ENCODE results near the gene AFP.

The AFP gene

DNA sequence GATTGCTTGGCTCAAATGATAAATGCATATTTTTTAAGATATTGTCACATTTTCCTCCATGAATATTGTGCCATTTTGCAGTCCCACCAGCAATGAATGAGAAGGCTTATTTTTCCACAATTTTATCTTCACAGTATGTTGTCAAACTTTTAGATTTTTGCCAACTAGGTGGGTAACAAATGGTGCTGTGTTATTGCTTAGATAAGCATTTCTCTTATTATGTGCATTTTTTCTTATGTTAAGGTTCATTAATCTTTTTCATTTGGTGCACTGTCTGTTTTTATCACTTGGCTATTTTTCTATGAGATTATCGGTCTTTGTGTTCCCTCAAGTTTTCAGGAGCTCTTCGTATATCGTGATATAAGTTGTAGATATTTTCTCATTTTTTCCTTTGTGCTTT, 32.1 kb downstream of the AFP start:
- DNase-seq: no peak

DNA sequence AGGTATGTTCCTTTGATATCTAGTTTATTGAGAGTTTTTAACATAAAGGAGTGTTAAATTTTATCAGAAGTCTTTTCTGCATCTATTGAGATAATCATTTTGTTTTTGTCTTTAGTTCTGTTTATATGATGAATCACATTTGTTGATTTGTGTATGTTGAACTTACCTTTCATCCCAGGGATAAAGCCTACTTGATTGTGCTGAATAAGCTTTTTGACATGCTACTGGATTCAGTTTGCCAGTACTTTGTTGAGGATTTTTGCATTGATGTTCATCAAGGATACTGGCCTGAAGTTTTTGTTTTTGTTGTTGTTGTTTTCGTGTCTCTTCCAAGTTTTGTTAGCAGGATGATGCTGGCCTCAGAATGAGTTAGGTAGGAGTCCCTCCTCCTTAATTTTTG, 34.7 kb downstream of the AFP start:
- no peak for DNase-seq

DNA sequence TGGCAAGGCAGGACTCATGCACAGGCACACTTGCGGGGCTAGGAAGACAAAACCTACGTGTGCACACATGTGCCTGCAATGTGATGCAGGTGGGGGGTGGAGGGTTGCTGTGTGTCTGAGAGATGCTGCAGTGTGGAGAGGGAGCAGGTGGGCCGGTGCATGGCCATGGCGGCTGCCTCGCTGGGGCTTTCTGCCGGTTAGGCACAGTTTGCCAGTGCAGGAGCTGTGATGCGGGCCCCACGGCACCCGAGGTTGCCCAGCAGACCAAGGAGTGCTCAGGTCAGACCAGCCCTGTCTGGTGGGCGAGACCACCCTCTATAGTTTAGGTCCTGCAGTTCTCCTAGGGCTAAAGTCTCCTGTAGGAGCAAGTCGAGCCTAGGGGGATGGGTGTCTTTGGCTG, 41.2 kb downstream of the AFP start:
- no peak for DNase-seq

DNA sequence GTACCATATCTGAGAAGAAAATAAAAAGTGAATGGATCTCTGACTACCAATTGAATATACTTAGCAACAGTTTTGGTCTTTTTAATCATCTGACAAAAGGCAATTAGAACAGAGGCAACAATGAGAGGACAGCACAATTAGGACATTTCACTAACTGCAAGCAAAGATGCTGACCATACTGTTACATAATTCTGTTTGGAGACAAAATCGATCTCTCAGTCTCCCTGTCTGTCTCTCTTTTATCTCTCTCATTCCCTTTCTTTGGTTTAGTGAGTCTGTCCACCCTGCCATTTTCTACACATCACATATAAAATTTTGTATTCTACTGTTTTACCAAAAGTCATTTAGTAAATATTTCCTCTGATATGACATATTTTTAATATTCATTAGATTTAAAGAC, 43.3 kb downstream of the AFP start:
- DNase-seq: no peak

DNA sequence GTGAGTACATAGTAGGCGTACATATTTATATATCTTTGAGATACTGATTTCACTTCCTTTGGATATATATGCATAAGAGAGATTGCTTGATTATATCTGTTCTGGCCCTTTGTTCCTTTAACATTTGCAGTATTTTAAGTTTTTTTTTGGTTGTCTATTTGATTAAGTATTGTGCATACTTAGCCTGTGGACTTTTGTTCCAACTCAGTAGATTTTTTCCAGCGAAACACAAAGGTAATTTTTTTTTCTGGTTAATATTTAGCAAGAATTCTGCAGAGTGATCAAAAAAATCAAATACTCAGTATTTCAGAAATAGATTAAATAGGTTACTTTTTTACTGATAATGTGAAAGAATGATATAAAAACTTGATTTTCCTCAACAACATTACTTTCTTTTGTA, 45.3 kb downstream of the AFP start, which contains the start of gene AFM:
AFM (plus strand) TSS at position 388 of the 400 bp plus-strand sequence. CDS start 31 bp downstream, outside the sequence.
- no peak for DNase-seq

DNA sequence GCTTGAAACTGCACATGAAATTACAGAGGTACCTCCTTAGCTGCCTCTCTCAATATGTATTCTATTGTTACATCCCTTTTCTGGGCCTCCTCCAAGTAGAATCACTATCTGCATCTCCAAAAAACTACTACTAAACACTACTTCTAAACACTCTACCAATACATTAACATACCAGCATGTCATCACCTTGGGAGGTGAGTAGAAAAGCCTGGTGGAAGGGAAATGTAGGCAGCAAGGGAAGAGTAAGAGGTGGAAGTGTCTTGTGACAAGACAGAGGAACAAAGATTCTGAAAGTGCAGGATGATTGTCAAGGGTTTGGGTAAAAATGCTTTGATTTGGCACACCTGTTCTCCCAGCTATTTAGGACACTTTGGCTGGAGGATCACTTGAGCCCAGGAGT, 49.1 kb downstream of the AFP start:
- DNase-seq: no peak

DNA sequence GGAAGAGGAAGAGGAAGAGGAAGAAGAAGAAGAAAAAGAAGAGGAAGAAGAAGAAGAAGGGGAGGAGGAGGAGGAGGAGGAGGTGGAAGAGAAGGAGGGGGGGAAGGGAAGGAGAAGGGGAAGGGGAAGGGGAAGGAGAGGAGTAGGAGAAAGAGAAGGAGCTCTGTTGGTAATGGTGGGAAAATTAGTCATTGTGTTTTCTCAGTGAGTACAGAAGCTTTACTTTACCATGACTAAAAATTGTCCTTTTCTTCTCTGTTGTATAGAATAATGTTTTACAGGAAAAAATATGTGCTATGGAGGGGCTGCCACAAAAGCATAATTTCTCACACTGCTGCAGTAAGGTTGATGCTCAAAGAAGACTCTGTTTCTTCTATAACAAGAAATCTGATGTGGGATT, 49.6 kb downstream of the AFP start:
- DNase-seq: no peak

DNA sequence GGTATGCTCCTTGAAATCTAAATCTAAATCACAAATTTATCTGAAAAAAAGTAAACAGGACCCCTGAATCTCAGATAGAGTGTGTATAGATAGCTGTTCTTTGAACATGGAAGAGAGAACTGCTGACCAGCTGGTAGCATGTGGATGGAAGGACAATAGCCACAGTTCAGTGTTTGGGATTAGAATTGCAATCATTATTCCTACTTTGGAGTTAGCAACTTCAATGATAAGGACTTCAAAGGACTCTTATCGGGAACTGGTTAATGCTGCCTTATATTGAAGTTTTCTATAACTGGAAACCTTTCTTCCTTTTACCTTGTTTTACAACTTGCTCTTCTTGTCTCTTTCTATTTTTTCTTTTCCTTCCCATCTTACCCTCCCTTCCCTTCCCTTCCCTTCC, 50.5 kb downstream of the AFP start:
- DNase-seq: no peak

DNA sequence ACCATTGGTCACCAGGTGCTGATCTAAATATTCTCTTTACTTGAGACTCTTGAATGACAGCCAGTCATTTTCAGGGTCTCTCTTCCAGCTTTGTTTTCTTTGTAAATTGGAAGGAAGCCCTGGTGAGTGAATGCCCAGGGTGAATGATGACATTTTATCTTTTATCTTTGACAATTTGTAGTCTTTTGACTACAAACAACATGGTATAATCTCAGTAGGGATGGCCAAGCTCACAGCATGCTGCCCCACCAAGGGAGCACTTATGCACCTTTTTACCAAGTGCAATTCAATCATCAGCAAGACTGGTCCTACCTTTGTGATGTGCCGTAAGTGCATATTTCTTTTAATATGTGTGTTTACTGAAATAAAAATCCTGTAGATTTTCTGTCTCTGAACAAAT, 51.2 kb downstream of the AFP start:
- no peak for DNase-seq

DNA sequence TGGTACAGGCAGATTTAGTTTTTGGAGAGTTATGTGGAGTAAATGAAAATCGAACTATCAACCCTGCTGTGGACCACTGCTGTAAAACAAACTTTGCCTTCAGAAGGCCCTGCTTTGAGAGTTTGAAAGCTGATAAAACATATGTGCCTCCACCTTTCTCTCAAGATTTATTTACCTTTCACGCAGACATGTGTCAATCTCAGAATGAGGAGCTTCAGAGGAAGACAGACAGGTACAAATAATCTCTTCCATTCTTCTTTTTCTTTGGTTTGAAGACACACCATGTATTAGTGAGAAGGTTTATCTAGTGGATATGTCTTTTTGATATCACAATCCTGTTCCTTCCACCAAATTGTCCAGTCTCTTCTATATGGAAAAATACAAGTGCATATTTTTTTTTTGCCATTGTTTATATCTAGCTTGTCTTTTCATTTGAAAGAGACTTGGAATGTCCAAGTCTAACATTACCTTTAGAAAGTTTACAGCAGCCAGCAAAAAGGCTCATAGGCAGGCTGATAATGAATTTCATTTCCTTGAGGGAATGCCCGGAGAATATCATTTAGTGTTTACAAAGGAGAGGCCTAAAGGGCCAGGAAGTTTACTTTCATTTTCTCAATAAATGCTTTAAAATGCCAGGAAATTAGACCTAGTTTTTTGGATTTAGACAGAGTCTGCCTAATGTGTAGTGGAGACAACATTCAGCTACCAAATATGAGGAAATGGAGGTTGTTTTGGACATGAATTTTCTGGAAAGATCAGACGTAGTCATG, 64.2 kb downstream of the AFP start:
- DNase-seq: no peak

DNA sequence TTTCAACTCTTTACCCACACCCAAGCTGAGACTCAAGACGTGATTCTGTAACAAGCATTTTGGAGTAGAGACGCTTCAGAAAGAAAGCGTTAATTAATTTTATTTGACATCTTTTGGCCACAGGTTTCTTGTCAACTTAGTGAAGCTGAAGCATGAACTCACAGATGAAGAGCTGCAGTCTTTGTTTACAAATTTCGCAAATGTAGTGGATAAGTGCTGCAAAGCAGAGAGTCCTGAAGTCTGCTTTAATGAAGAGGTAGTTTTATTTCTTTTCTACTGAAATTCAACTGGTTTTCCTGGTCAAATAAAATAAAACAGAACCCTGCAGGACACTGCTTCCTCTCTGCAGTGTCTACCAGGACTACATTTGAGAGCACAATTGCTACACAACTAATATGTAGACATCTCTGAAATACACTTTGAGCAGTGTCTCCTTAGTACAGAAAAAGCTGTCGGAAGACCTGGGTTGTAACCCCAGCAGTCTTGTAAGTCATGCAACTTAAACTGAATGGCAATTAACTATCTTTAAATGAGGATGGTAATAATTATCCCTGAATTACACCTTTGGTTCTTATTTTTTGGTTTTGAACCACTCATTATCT, 65.7 kb downstream of the AFP start:
- no peak for DNase-seq

DNA sequence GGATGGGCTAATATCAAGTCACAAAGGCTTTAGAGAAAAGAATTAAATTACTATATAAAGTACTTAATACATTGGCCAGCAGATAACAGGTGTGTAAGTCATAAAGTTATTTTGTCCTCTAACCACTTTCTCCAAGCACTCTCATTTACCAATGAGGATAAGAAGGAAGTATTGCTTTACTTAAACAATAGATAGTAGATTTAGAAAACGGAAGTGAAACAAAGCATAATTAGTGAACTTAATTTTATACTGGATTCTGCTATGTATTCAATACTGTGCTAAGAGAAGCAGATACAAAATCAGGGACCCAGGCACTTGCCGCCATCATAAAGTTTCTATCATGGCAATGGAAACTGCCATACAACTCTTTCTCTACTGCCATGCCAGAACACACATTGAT, 69.5 kb downstream of the AFP start:
- DNase-seq: no peak

All from NCI-H446 (cell line).